Natural killer cell (primary cell): Measurements from ENCODE around the gene NDST1. TPM values are rescaled to one million over a fixed set of nuclear protein-coding genes. Genes with fewer than 3 reads are reported as not detected.

ENCODE experiments used
- ATAC-seq, 3 donors: fragments of 150-1000 bp in 2 of 3; fragments of 200-7000 bp in 1 of 3; cut with Tn5 transposase; 1 replicate in 1 of 3; 2 replicates in 2 of 3; pipeline ENCODE4 v1.10.0; 2021; ENCODE audit warnings: mild to moderate bottlenecking in 2 of 3, moderate library complexity in 2 of 3
- DNase-seq, 2 donors: peaks; one replicate each; pipeline versions ENCODE4 v3.0.0 to v3.0.0-alpha.2; 2013 to 2021; ENCODE audit warnings: mixed read lengths in 1 of 2
- H3K27ac ChIP-seq: one replicate; pipeline ENCODE4 v1.5.1; 2013; ENCODE audit warnings: mild to moderate bottlenecking, low read length
- H3K27me3 ChIP-seq: one replicate; pipeline ENCODE4 v1.6.1; 2013; ENCODE audit warnings: low read length; ENCODE audit not compliant: control insufficient read depth, insufficient read depth
- H3K36me3 ChIP-seq: one replicate; pipeline ENCODE4 v1.6.1; 2013; ENCODE audit warnings: low read length; ENCODE audit not compliant: control insufficient read depth, insufficient read depth
- H3K4me1 ChIP-seq: one replicate; pipeline ENCODE4 v1.6.1; 2013; ENCODE audit warnings: low read length; ENCODE audit not compliant: control insufficient read depth, insufficient read depth
- H3K4me3 ChIP-seq: one replicate; pipeline ENCODE4 v1.5.1; 2013; ENCODE audit warnings: low read length
- H3K9me3 ChIP-seq: one replicate; pipeline ENCODE4 v1.6.1; 2013; ENCODE audit warnings: low read length; ENCODE audit not compliant: control insufficient read depth, insufficient read depth
- H3K27ac Mint-ChIP-seq, 2 donors: one replicate each; pipeline ENCODE4 v1.8.0; 2022; ENCODE audit warnings: mild to moderate bottlenecking in 2 of 2, mixed read lengths in 2 of 2, moderate library complexity in 1 of 2
- H3K27me3 Mint-ChIP-seq, 2 donors: one replicate each; pipeline ENCODE4 v1.8.0; 2022; ENCODE audit warnings: low read depth in 2 of 2, mixed read lengths in 2 of 2
- H3K36me3 Mint-ChIP-seq: one replicate; pipeline ENCODE4 v1.8.0; 2022; ENCODE audit warnings: mixed read lengths
- H3K4me1 Mint-ChIP-seq, 2 donors: one replicate each; pipeline ENCODE4 v1.8.0; 2022; ENCODE audit warnings: mixed read lengths in 2 of 2
- H3K4me3 Mint-ChIP-seq: one replicate; pipeline ENCODE4 v1.8.0; 2022; ENCODE audit warnings: mild to moderate bottlenecking, moderate library complexity, mixed read lengths
- H3K9me3 Mint-ChIP-seq, 2 donors: one replicate each; pipeline ENCODE4 v1.8.0; 2022; ENCODE audit warnings: mixed read lengths in 2 of 2
- WGBS: methylation state at CpG from one replicate; pipeline ENCODE4 v1.1.7; 2013; ENCODE audit warnings: missing lambda C conversion rate; ENCODE audit not compliant: insufficient coverage; 5-methylcytosine and 5-hydroxymethylcytosine counted together
- intact Hi-C: fragments of 100-400 bp; cut with micrococcal nuclease; formaldehyde crosslinking; loops from one replicate; pipeline ENCODE4 v1.14.2; 2022
- total RNA-seq, 4 donors: library from RNA; stranded (reverse); fragments of 120-200 nt in 1 of 4; gene quantifications; one replicate each; pipeline versions ENCODE4 v1.2.3 to v1.2.4, GENCODE V29; 2013 to 2022
- TF ChIP-seq, protein P1 (sequence below): fragments of 200-600 bp; IDR thresholded peaks from one replicate; pipeline ENCODE4 v1.8.0; 2022; ENCODE audit warnings: antibody characterized with exemption

Gene NDST1
- total RNA-seq, 3 donors from 2014 or later (not counting 1 experiment from before 2014, with no cell fraction given): 2.8 to 12.3 (median 4.3) TPM

DNA sequence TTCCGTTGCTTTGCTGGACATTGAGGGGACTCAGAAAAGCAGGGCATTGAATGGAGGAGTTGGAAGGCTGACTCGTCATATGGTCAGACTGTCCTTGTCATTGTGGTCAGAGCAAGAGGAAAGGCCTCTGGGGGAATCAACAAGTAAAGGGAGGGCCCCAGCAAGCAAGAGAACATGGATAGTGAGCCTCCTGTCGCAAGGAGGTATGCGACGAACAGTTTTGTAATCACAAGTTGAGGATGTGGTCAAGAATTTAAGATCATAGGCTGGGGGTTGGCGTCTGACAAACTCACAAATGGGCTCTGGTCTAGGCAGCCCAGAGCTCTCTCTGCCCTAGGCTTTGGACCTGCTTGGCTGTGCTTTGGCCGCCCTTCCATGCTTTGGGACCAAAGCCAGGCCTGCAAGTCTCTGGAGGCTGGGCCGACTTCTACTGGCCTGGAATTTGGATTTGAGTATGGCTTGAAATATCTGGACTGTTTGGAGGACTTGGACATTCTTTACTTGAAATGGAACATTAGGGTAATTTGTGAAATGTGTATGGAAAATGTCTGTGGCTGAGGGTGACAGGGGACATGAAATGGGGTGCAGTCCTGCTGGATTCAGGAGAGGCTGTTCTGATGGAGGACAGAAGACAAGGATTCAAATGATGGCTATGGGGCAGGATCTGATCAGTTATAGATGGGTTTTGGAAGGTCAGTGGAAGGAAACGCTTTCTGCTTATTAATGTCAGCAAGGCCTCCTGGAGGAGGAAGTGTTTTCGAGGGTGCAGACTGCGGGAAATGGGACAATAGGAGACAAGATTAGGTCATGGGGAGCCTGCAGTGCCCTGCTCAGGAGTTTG is 19.2 kb upstream of the NDST1 start:
- peaks cover 9 to 20% of the 10 kb centered on the region in 2 donors for H3K4me1 Mint-ChIP-seq
- H3K27ac Mint-ChIP-seq: peak overlapping the region in 1 of 2 donors; percentile 53
- no peaks in the 10 kb centered on the region for H3K36me3 ChIP-seq
- H3K9me3 Mint-ChIP-seq: no peaks in the 10 kb centered on the region
- intact Hi-C loops: no loop called here
- WGBS: 76% methylated on average over 11 of the region's 11 CpGs
- H3K4me1 ChIP-seq: peaks cover 36% of the 10 kb centered on the region
- ATAC-seq (peak in 1 of 3 donors; percentile 83), DNase-seq (no peak)
- H3K4me3 ChIP-seq: no peak overlapping the region
- peaks cover 7% of the 10 kb centered on the region for H3K27me3 ChIP-seq
- no peaks in the 10 kb centered on the region for H3K36me3 Mint-ChIP-seq
- no peak overlapping the region for H3K4me3 Mint-ChIP-seq
- TF ChIP-seq, protein P1, sequence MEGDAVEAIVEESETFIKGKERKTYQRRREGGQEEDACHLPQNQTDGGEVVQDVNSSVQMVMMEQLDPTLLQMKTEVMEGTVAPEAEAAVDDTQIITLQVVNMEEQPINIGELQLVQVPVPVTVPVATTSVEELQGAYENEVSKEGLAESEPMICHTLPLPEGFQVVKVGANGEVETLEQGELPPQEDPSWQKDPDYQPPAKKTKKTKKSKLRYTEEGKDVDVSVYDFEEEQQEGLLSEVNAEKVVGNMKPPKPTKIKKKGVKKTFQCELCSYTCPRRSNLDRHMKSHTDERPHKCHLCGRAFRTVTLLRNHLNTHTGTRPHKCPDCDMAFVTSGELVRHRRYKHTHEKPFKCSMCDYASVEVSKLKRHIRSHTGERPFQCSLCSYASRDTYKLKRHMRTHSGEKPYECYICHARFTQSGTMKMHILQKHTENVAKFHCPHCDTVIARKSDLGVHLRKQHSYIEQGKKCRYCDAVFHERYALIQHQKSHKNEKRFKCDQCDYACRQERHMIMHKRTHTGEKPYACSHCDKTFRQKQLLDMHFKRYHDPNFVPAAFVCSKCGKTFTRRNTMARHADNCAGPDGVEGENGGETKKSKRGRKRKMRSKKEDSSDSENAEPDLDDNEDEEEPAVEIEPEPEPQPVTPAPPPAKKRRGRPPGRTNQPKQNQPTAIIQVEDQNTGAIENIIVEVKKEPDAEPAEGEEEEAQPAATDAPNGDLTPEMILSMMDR: no peak
- H3K27me3 Mint-ChIP-seq: peaks cover 0 to 21% of the 10 kb centered on the region in 2 donors
- no peaks in the 10 kb centered on the region for H3K9me3 ChIP-seq
- H3K27ac ChIP-seq: no peak overlapping the region

DNA sequence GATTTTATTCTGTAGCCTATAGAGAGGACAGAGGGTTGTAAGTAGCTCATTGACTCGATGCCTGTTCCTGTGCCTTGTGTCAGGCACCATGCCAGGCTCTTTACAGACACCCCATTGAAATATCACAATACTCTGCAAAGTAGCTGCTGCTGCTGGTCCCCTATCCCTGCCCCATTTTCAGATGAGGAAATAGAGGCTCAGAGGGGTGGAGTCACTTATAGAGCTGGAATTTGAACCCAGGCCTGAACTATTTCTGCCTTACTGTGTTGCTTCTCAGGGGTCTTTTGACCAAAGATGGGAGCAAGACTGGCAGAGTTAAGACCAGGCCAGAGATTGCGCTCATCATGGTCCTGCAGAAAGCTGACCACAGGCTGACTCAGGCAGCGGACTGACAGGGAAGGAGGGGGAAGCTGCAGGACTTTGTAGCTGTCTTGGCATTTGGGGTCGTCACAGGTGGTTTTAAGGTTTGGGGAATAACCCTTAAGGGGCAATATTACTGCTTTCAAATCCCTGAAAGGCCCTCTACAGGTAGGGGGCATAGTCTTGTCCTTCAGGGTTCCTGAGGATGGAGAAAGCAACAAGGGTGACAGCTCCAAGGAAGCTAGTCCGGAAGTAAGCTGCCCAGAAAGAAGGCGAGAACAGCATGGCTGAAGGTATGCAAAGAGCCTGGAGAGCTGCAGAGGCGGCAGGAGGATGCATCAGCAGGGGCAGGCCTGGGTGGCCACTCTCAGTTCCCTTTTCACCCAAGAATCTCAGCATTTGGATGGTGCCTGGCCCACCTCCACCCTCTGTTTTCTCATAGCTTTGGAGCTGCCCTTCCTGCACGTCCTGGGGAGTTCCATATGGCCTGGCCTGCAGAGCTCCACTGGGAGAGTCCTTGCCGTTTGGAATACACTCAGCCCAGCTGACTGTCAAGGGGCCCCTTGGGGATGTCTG is 18.3 kb upstream of the NDST1 start:
- ATAC-seq (no peak), DNase-seq (no peak)
- no peaks in the 10 kb centered on the region for H3K9me3 Mint-ChIP-seq
- Histone ChIP-seq H3K4me3 (no peak overlapping the region), H3K27me3 (peaks cover 7% of the 10 kb centered on the region), H3K9me3 (no peaks in the 10 kb centered on the region), H3K4me1 (peaks cover 36% of the 10 kb centered on the region), H3K27ac (no peak overlapping the region), H3K36me3 (no peaks in the 10 kb centered on the region)
- 68% methylated on average over 9 of the region's 9 CpGs for whole genome bisulfite sequencing
- peaks cover 0 to 21% of the 10 kb centered on the region in 2 donors for H3K27me3 Mint-ChIP-seq
- intact Hi-C loops: no loop called here
- H3K36me3 Mint-ChIP-seq: no peaks in the 10 kb centered on the region
- H3K4me3 Mint-ChIP-seq: no peak overlapping the region
- H3K4me1 Mint-ChIP-seq: peaks cover 9 to 20% of the 10 kb centered on the region in 2 donors
- TF ChIP-seq, protein P1: no peak
- no peak overlapping the region for H3K27ac Mint-ChIP-seq

DNA sequence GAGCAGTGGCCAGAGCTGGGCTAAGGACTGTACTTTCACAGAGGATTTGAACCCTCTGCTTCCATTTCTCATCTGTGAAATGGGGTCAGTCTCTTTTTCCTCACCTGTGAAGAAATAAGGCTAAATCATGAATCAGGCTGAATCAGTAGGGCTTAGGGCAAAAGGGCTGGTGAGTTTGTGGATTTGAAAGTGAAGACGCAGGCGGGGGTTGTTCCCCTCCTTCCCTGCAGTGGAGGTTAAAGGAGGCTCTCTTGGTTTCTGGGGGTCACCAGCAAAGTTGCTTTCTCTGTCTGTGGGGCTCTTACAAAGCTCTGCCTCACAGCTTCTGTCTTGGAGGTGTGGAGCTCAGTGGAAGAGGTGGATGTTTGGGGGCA is 17.6 kb upstream of the NDST1 start:
- no peak overlapping the region for H3K27ac Mint-ChIP-seq
- Histone ChIP-seq H3K4me3 (no peak overlapping the region), H3K36me3 (no peaks in the 10 kb centered on the region), H3K27me3 (peaks cover 3% of the 10 kb centered on the region), H3K4me1 (peaks cover 35% of the 10 kb centered on the region), H3K9me3 (no peaks in the 10 kb centered on the region), H3K27ac (no peak overlapping the region)
- H3K27me3 Mint-ChIP-seq: peaks cover 0 to 18% of the 10 kb centered on the region in 2 donors
- 88% methylated on average over 2 of the region's 2 CpGs for WGBS
- H3K4me3 Mint-ChIP-seq: no peak overlapping the region
- intact Hi-C loops: no loop called here
- TF ChIP-seq, protein P1: no peak
- no peaks in the 10 kb centered on the region for H3K36me3 Mint-ChIP-seq
- peaks cover 9 to 16% of the 10 kb centered on the region in 2 donors for H3K4me1 Mint-ChIP-seq
- ATAC-seq: no peak
- DNase-seq: no peak
- H3K9me3 Mint-ChIP-seq: no peaks in the 10 kb centered on the region
